T-cell (primary cell): ENCODE data around the gene ATPAF1. TPM values are rescaled to one million over a fixed set of nuclear protein-coding genes. Genes with fewer than 3 reads are reported as not detected.
"Not testable (repeated sequence)": the region's sequence is repeated elsewhere in the genome, so short reads cannot be mapped to it uniquely, and the experiment has no call there.

Experiments
- ATAC-seq, 4 experiments: fragments of 200-7000 bp in 3 of 4; fragments of 150-1000 bp in 1 of 4; cut with Tn5 transposase; replicated peaks in 1 of 4; 1 replicate in 3 of 4; 2 replicates in 1 of 4; pipeline ENCODE4 v1.10.0; 2021; ENCODE audit warnings: moderate library complexity in 3 of 4, mild to moderate bottlenecking in 2 of 4, moderate number of reproducible peaks in 1 of 4
- CTCF ChIA-PET, 2 donors: fragments of 300-600 bp; sonication (Branson Sonifier 250); formaldehyde crosslinking; loops; one replicate each; lab custom pipeline; 2022; ENCODE audit warnings: antibody characterized with exemption in 2 of 2; lab: Charles Lee
- POLR2A ChIA-PET, 2 donors: fragments of 300-600 bp; sonication (Branson Sonifier 250); formaldehyde crosslinking; loops; one replicate each; lab custom pipeline; 2022; ENCODE audit warnings: antibody characterized with exemption in 2 of 2; lab: Charles Lee
- DNase-seq, 35 experiments: peaks; one replicate each; pipeline versions ENCODE4 v3.0.0 to v3.0.0-alpha.2; 2013 to 2023
- H3K27ac ChIP-seq: one replicate; pipeline ENCODE4 v1.5.1; 2013; ENCODE audit warnings: low read length
- H3K27me3 ChIP-seq, 2 experiments: replicated peaks in 1 of 2; 1 replicate in 1 of 2; 2 replicates in 1 of 2; pipeline versions ENCODE4 v1.6.1 to v1.7.0; 2013; ENCODE audit warnings: low read length in 1 of 2, mixed read lengths in 1 of 2; ENCODE audit not compliant: control insufficient read depth in 2 of 2, insufficient read depth in 2 of 2; ENCODE audit errors: extremely low read depth in 1 of 2
- H3K36me3 ChIP-seq, 2 donors: 1 replicate in 1 of 2; 2 replicates in 1 of 2; pipeline versions ENCODE4 v1.6.1 to v1.7.0; 2013; ENCODE audit warnings: low read length in 1 of 2; ENCODE audit not compliant: control insufficient read depth in 2 of 2, insufficient read depth in 1 of 2; ENCODE audit errors: extremely low read depth in 1 of 2
- H3K4me1 ChIP-seq, 2 experiments: 1 replicate in 1 of 2; 2 replicates in 1 of 2; pipeline versions ENCODE4 v1.6.1 to v1.7.0; 2013; ENCODE audit warnings: low read length in 2 of 2, mixed read lengths in 1 of 2; ENCODE audit not compliant: insufficient read depth in 2 of 2, control insufficient read depth in 1 of 2; ENCODE audit errors: extremely low read depth in 1 of 2
- H3K4me3 ChIP-seq, 2 donors: 1 replicate in 1 of 2; 2 replicates in 1 of 2; pipeline versions ENCODE4 v1.5.1 to v1.7.0; 2013; ENCODE audit warnings: mild to moderate bottlenecking in 2 of 2, low read length in 1 of 2, moderate library complexity in 1 of 2; ENCODE audit not compliant: control insufficient read depth in 1 of 2; ENCODE audit errors: extremely low read depth in 1 of 2
- H3K9me3 ChIP-seq: 2 replicates; pipeline ENCODE4 v1.7.0; 2013
- H3K27ac Mint-ChIP-seq, 2 donors: one replicate each; pipeline ENCODE4 v1.8.0; 2020 to 2021; ENCODE audit warnings: mild to moderate bottlenecking in 2 of 2, mixed read lengths in 2 of 2
- H3K27me3 Mint-ChIP-seq, 2 donors: one replicate each; pipeline ENCODE4 v1.8.0; 2021 to 2022; ENCODE audit warnings: mixed read lengths in 2 of 2
- H3K36me3 Mint-ChIP-seq: one replicate; pipeline ENCODE4 v1.8.0; 2021; ENCODE audit warnings: mixed read lengths
- H3K4me1 Mint-ChIP-seq, 3 donors: one replicate each; pipeline ENCODE4 v1.8.0; 2020 to 2022; ENCODE audit warnings: mixed read lengths in 3 of 3, mild to moderate bottlenecking in 1 of 3
- H3K4me3 Mint-ChIP-seq, 3 donors: one replicate each; pipeline ENCODE4 v1.8.0; 2020 to 2022; ENCODE audit warnings: mild to moderate bottlenecking in 3 of 3, mixed read lengths in 3 of 3, moderate library complexity in 3 of 3
- H3K9me3 Mint-ChIP-seq, 3 donors: one replicate each; pipeline ENCODE4 v1.8.0; 2020 to 2022; ENCODE audit warnings: mixed read lengths in 3 of 3
- WGBS: methylation state at CpG from one replicate; pipeline ENCODE4 v1.1.5; 2013; ENCODE audit warnings: missing lambda C conversion rate; ENCODE audit not compliant: insufficient coverage; 5-methylcytosine and 5-hydroxymethylcytosine counted together
- total RNA-seq, 35 experiments: library from RNA in 6 of 35; stranded (reverse) in 6 of 35; fragments of 120-200 nt in 1 of 35; gene quantifications; one replicate each; pipeline versions ENCODE4 v1.2.1 to v1.2.4 and lab custom pipeline; 2013 to 2026

ATPAF1 gene
- total RNA-seq, 5 donors from 2014 or later (not counting 1 experiment from before 2014, with no cell fraction given) = 22.0 to 31.2 (median 26.0) TPM

- ChIA-PET POLR2A (no interaction called here), CTCF (no interaction called here)
- Mint-ChIP-seq H3K27ac (no peak overlapping the region), H3K4me3 (peak overlapping the region in 2 of 3 donors; percentile 79 to 82), H3K36me3 (peaks cover 20% of the 10 kb centered on the region), H3K9me3 (no peaks in the 10 kb centered on the region), H3K27me3 (no peaks in the 10 kb centered on the region), H3K4me1 (peaks cover 19 to 28% (median 21%) of the 10 kb centered on the region in 3 donors)
- no peaks in the 10 kb centered on the region for H3K27me3 ChIP-seq
- WGBS = no CpG with 5 or more reads among the region's 2 CpGs
- peaks cover 6 to 24% of the 10 kb centered on the region in 2 experiments for H3K4me1 ChIP-seq
- no peak overlapping the region for H3K27ac ChIP-seq
- H3K9me3 ChIP-seq = no peaks in the 10 kb centered on the region
- peaks cover 0 to 22% of the 10 kb centered on the region in 2 donors for H3K36me3 ChIP-seq
- H3K4me3 ChIP-seq = no peak overlapping the region
- ATAC-seq (no peak), DNase-seq (no peak)
These were observed 2.2 kb downstream of the ATPAF1 start for GRCh38 chr1:46665983-46666382.

- ATAC-seq = not testable (repeated sequence)
These were observed 5.2 kb downstream of the ATPAF1 start for GRCh38 chr1:46662919-46663318.

DNA sequence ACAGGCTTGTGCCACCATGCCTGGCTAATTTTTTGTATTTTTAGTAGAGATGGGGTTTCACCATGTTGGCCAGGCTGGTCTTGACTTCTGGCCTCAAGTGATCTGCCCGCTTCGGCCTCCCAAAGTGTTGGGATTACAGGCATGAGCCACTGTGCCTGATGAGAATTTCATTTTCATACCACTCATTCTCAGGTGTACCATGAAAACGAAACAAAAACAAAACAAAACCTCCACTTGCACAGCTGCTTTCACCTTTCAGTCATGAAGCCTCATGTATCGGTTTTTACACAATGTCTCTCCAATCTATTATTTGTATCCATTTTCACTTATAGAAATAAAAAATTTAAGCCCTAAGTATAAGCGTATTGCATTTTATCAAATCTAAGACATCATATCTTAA lies 8.0 kb downstream of the ATPAF1 start:
- POLR2A ChIA-PET = interaction anchor here in 1 of 2 donors (0.6 kb wide), 1 partner anchor 50 kb away, joined by 6 read pairs; no protein-coding TSS in a partner anchor
- not testable (repeated sequence) for H3K4me1 ChIP-seq, ATAC-seq, H3K27ac ChIP-seq, H3K27me3 Mint-ChIP-seq, DNase-seq, H3K4me3 Mint-ChIP-seq, H3K4me3 ChIP-seq, H3K9me3 ChIP-seq, H3K27me3 ChIP-seq, H3K9me3 Mint-ChIP-seq
- peaks cover 7 to 56% of the 10 kb centered on the region in 2 donors for H3K36me3 ChIP-seq
- peak overlapping the region in 1 of 2 donors; percentile 19 for H3K27ac Mint-ChIP-seq
- H3K36me3 Mint-ChIP-seq = peaks cover 48% of the 10 kb centered on the region
- 67% methylated on average over 3 of the region's 5 CpGs for WGBS
- H3K4me1 Mint-ChIP-seq = peaks cover 7 to 13% (median 9%) of the 10 kb centered on the region in 3 donors
- CTCF ChIA-PET = interaction anchor here in 1 of 2 donors (1.1 kb wide), 1 partner anchor 56 kb away, joined by 3 read pairs; the partner anchor contains the start of gene MKNK1

More at GRCh38 chr1:46662919-46663318, 5.2 kb downstream of the ATPAF1 start:
- H3K27ac ChIP-seq, H3K27me3 ChIP-seq, CTCF ChIA-PET, H3K4me3 Mint-ChIP-seq, DNase-seq, H3K4me3 ChIP-seq, H3K9me3 Mint-ChIP-seq, H3K27me3 Mint-ChIP-seq, H3K27ac Mint-ChIP-seq, H3K9me3 ChIP-seq: not testable (repeated sequence)
- Mint-ChIP-seq H3K36me3 (peaks cover 25% of the 10 kb centered on the region), H3K4me1 (peaks cover 27 to 29% (median 28%) of the 10 kb centered on the region in 3 donors)
- WGBS = no CpG with 5 or more reads among the region's 5 CpGs
- peaks cover 6 to 17% of the 10 kb centered on the region in 2 experiments for H3K4me1 ChIP-seq
- POLR2A ChIA-PET = interaction anchor here in 1 of 2 donors (0.7 kb wide), 1 partner anchor 14 kb away, joined by 4 read pairs; no protein-coding TSS in a partner anchor
- peaks cover 0 to 36% of the 10 kb centered on the region in 2 donors for H3K36me3 ChIP-seq

GRCh38 chr1:46659307-46659870 lies 8.8 kb downstream of the ATPAF1 start:
- Mint-ChIP-seq H3K9me3 (peaks cover 0 to 6% (median 2%) of the 10 kb centered on the region in 3 donors), H3K27ac (no peak overlapping the region), H3K27me3 (no peaks in the 10 kb centered on the region), H3K36me3 (peaks cover 48% of the 10 kb centered on the region), H3K4me3 (no peak overlapping the region), H3K4me1 (peaks cover 0 to 9% (median 8%) of the 10 kb centered on the region in 3 donors)
- DNase-seq (no peak), ATAC-seq (no peak)
- Histone ChIP-seq H3K27me3 (no peaks in the 10 kb centered on the region), H3K36me3 (peaks cover 7 to 53% of the 10 kb centered on the region in 2 donors), H3K4me3 (no peak overlapping the region), H3K4me1 (no peaks in the 10 kb centered on the region), H3K27ac (no peak overlapping the region), H3K9me3 (peaks cover 4% of the 10 kb centered on the region)
- CTCF ChIA-PET = interaction anchor here in 1 of 2 donors (0.6 to 1.1 kb wide), 2 partner anchors 55 to 338 kb away, joined by 3 read pairs; partner anchors contain the start of gene MKNK1
- POLR2A ChIA-PET = no interaction called here
- no CpG with 5 or more reads among the region's 2 CpGs for WGBS

DNA sequence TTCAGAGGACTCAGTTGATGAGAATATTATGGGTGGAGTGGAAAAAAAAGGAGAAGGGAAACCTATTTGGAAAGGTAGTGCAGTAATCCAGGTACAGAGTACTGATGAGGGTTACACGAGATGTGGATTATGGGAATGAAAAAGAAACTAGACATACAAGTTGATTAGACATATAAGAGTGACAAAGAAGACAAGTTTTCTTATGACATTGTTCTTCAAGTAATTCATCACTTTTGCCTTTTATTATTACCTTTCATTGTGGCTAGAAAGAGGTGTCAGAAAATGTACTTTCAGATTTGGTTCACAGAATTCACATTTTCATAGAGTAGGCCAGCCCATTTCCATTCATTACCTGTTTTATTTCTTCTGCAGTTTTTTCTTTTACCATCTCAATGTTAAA lies 10.4 kb downstream of the ATPAF1 start:
- no peaks in the 10 kb centered on the region for H3K27me3 Mint-ChIP-seq
- Histone ChIP-seq H3K27me3 (no peaks in the 10 kb centered on the region), H3K4me1 (no peaks in the 10 kb centered on the region), H3K9me3 (peaks cover 4% of the 10 kb centered on the region), H3K27ac (no peak overlapping the region), H3K36me3 (peaks cover 7 to 57% of the 10 kb centered on the region in 2 donors), H3K4me3 (no peak overlapping the region)
- DNase-seq (no peak), ATAC-seq (no peak)
- peaks cover 0 to 9% (median 8%) of the 10 kb centered on the region in 3 donors for H3K4me1 Mint-ChIP-seq
- ChIA-PET POLR2A (no interaction called here), CTCF (interaction anchor here in 1 of 2 donors (0.7 kb wide), 1 partner anchor 168 kb away, joined by 3 read pairs; the partner anchor contains the start of gene DMBX1)
- peaks cover 50% of the 10 kb centered on the region for H3K36me3 Mint-ChIP-seq
- H3K27ac Mint-ChIP-seq = no peak overlapping the region
- no peak overlapping the region for H3K4me3 Mint-ChIP-seq
- peaks cover 0 to 6% (median 2%) of the 10 kb centered on the region in 3 donors for H3K9me3 Mint-ChIP-seq
- WGBS = no CpG with 5 or more reads among the region's 1 CpG

- peaks cover 7 to 64% of the 10 kb centered on the region in 2 donors for H3K36me3 ChIP-seq
- no peak for ATAC-seq
These were observed 11.5 kb downstream of the ATPAF1 start for GRCh38 chr1:46656643-46657042.

More at GRCh38 chr1:46656643-46657042, 11.5 kb downstream of the ATPAF1 start:
- CTCF ChIA-PET = no interaction called here
- Mint-ChIP-seq H3K36me3 (peaks cover 60% of the 10 kb centered on the region), H3K27me3 (no peaks in the 10 kb centered on the region), H3K4me1 (peaks cover 0 to 9% (median 8%) of the 10 kb centered on the region in 3 donors), H3K4me3 (no peak overlapping the region), H3K27ac (no peak overlapping the region), H3K9me3 (peaks cover 0 to 6% (median 2%) of the 10 kb centered on the region in 3 donors)
- no peak for DNase-seq
- Histone ChIP-seq H3K27ac (no peak overlapping the region), H3K4me3 (no peak overlapping the region), H3K4me1 (no peaks in the 10 kb centered on the region), H3K27me3 (no peaks in the 10 kb centered on the region), H3K9me3 (peaks cover 4% of the 10 kb centered on the region)
- no CpG with 5 or more reads among the region's 2 CpGs for WGBS
- POLR2A ChIA-PET = no interaction called here
